Testis (tissue), 3 donors: ENCODE data around the gene SLC27A6. TPM values are rescaled to one million over a fixed set of nuclear protein-coding genes. Genes with fewer than 3 reads are reported as not detected.
"Not testable (repeated sequence)": the region's sequence is repeated elsewhere in the genome, so short reads cannot be mapped to it uniquely, and the experiment has no call there.

Experiments
- DNase-seq: peaks from one replicate; pipeline ENCODE4 v3.0.0-alpha.2; 2019
- H3K27ac ChIP-seq, 2 donors: fragments of 200-600 bp; sonication (generic); one replicate each; pipeline ENCODE4 v1.5.1; 2019
- H3K27me3 ChIP-seq: fragments of 200-600 bp; sonication (generic); one replicate; pipeline ENCODE4 v1.5.1; 2019
- H3K36me3 ChIP-seq: fragments of 200-600 bp; sonication (generic); one replicate; pipeline ENCODE4 v1.5.1; 2017; ENCODE audit warnings: low read depth; ENCODE audit errors: missing control alignments
- H3K4me1 ChIP-seq: fragments of 200-600 bp; sonication (generic); one replicate; pipeline ENCODE4 v1.5.1; 2019
- H3K4me3 ChIP-seq, 2 donors: fragments of 200-600 bp; sonication (generic); one replicate each; pipeline ENCODE4 v1.5.1; 2017 to 2019
- H3K9me3 ChIP-seq: fragments of 200-600 bp; sonication (generic); one replicate; pipeline ENCODE4 v1.5.1; 2017
- POLR2A ChIP-seq: fragments of 450-650 bp; IDR thresholded peaks from one replicate; pipeline ENCODE4 v1.6.1; 2017; ENCODE audit warnings: antibody characterized with exemption, mild to moderate bottlenecking, moderate library complexity
- WGBS, 2 donors: methylation state at CpG; one replicate each; pipeline ENCODE4 v1.1.5; 2018; 5-methylcytosine and 5-hydroxymethylcytosine counted together
- intact Hi-C: fragments of 100-400 bp; cut with DNase I; formaldehyde crosslinking; loops from one replicate; pipeline ENCODE4 v1.15.1; 2023; ENCODE audit warnings: low total_unique reads
- polyA plus RNA-seq: library from polyadenylated mRNA; stranded (reverse); fragments of 350-450 nt; fragmentation: Illumina TruSeq; extraction: RNeasy Lipid Tissue Mini Kit (QIAGEN cat#74804); gene quantifications from one replicate; pipeline ENCODE4 v1.2.3, GENCODE V29; 2014; ENCODE audit warnings: low read depth, low replicate concordance; ENCODE audit not compliant: insufficient read depth
- total RNA-seq, 2 donors: library from RNA; depleted of rRNA; stranded (reverse); fragments of >200 nt; gene quantifications; one replicate each; pipeline ENCODE4 v1.2.3, GENCODE V29; 2016
- TF ChIP-seq, protein P1 (sequence below), 3 experiments: fragments of 450-650 bp in 2 of 3; fragments of 200-600 bp in 1 of 3; sonication (generic) in 1 of 3; IDR thresholded peaks; one replicate each; pipeline ENCODE4 v1.5.1; 2016 to 2019; ENCODE audit warnings: antibody characterized with exemption in 3 of 3, mild to moderate bottlenecking in 2 of 3, moderate library complexity in 1 of 3

The SLC27A6 gene
- total and polyA plus RNA-seq, 3 donors from 2014 or later, result 6.1 to 36.4 (median 30.0) TPM

DNA sequence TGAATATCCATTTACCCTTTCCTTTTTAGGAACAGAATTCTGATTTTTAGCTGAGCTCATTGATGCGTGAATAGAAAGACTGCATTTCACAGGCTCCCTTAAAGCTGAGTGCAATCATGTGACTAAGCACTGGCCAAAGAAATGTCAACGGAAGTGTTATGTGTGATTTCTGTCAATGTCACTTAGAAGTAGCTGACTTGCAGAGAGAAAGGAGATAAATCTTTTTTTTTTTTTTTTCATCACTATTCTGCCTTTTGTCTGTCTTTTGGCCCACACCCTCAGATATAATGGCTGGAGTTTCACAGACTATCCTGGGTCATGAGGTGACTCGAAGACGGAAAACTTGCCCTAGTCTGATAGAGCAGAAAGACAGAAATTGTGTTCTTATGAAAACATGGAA is 39.3 kb upstream of the SLC27A6 start:
- TF ChIP-seq, protein P1, sequence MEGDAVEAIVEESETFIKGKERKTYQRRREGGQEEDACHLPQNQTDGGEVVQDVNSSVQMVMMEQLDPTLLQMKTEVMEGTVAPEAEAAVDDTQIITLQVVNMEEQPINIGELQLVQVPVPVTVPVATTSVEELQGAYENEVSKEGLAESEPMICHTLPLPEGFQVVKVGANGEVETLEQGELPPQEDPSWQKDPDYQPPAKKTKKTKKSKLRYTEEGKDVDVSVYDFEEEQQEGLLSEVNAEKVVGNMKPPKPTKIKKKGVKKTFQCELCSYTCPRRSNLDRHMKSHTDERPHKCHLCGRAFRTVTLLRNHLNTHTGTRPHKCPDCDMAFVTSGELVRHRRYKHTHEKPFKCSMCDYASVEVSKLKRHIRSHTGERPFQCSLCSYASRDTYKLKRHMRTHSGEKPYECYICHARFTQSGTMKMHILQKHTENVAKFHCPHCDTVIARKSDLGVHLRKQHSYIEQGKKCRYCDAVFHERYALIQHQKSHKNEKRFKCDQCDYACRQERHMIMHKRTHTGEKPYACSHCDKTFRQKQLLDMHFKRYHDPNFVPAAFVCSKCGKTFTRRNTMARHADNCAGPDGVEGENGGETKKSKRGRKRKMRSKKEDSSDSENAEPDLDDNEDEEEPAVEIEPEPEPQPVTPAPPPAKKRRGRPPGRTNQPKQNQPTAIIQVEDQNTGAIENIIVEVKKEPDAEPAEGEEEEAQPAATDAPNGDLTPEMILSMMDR (IDR thresholded peaks at IDR 0.05), result no peak
- 68 to 71% methylated on average over 4 of the region's 4 CpGs for WGBS, 2 donors
- no peaks in the 10 kb centered on the region for H3K4me1 ChIP-seq
- no peak overlapping the region for H3K4me3 ChIP-seq
- intact Hi-C loops, result no loop called here
- no peak for DNase-seq
- no peak overlapping the region for H3K27ac ChIP-seq
- no peaks in the 10 kb centered on the region for H3K27me3 ChIP-seq
- no peaks in the 10 kb centered on the region for H3K9me3 ChIP-seq
- H3K36me3 ChIP-seq, result no peaks in the 10 kb centered on the region

GRCh38 chr5:128927644-128928043 is 37.6 kb upstream of the SLC27A6 start:
- H3K36me3 ChIP-seq, result no peaks in the 10 kb centered on the region
- H3K9me3 ChIP-seq, result no peaks in the 10 kb centered on the region
- no peak overlapping the region for H3K27ac ChIP-seq
- no peaks in the 10 kb centered on the region for H3K4me1 ChIP-seq
- H3K27me3 ChIP-seq, result no peaks in the 10 kb centered on the region
- 68 to 69% methylated on average over 3 of the region's 3 CpGs for WGBS, 2 donors
- intact Hi-C loops, result no loop called here
- no peak for TF ChIP-seq POLR2A
- TF ChIP-seq, protein P1 (IDR thresholded peaks at IDR 0.05), result no peak
- H3K4me3 ChIP-seq, result no peak overlapping the region
- DNase-seq, result no peak

- intact Hi-C loops, H3K4me1 ChIP-seq, H3K9me3 ChIP-seq, DNase-seq, H3K27me3 ChIP-seq, H3K36me3 ChIP-seq, H3K27ac ChIP-seq, H3K4me3 ChIP-seq: not testable (repeated sequence)
- WGBS, 2 donors, result 60 to 68% methylated on average over 4 of the region's 4 CpGs
Measured at GRCh38 chr5:128932232-128932631, 33.1 kb upstream of the SLC27A6 start.

DNA sequence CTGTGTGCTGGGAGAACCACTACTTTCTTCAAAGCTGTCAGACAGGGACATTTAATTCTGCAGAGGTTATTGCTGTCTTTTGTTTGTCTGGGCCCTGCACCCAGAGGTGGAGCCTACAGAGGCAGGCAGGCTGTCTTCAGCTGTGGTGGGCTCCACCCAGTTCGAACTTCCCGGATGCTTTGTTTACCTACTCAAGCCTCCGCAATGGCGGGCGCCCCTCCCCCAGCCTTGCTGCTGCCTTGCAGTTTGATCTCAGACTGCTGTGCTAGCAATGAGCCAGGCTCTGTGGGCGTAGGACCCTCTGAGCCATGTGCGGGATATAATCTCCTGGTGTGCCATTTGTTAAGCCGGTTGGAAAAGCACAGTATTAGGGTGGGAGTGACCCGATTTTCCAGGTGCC is 22.2 kb upstream of the SLC27A6 start:
- H3K4me3 ChIP-seq, H3K27me3 ChIP-seq, DNase-seq, intact Hi-C loops, H3K27ac ChIP-seq, H3K9me3 ChIP-seq, H3K4me1 ChIP-seq, H3K36me3 ChIP-seq: not testable (repeated sequence)
- 87 to 95% methylated on average over 7 to 8 of the region's 9 CpGs for WGBS, 2 donors

DNA sequence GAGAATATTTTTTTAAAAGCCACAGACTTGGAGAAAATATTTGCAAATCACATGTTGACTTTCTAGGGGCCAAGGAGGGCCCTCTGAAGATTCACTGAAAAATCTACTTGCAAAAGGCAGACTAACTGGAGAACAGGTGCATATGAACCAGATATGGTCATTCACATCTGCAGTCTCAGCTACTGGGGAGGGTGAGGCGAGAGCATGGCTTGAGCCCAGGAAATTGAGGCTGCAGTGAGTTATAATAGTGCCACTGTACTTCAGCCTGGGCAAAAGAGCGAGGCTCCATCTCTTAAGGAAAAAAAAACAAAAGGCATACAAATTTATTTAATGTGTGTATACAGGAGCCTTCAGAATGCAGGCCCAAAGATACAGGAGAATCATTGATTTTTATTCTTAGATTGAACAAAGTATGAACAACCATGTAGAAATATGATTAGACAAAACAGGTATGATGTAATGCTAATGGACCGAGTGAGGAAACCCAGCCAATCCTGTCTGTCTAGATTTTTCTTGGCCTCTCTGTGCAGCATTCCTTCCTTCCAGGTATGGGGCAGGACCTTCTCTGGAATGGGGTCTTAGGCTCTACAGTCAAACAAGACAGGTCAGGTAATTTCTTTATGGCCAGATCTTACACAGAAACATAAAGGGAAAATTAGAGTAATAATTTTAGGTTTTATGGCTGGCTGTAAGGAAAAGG is 15.3 kb upstream of the SLC27A6 start:
- no peaks in the 10 kb centered on the region for H3K9me3 ChIP-seq
- H3K27ac ChIP-seq, result no peak overlapping the region
- no peaks in the 10 kb centered on the region for H3K27me3 ChIP-seq
- H3K36me3 ChIP-seq, result no peaks in the 10 kb centered on the region
- TF ChIP-seq, protein P1 (IDR thresholded peaks at IDR 0.05), result no peak
- TF ChIP-seq POLR2A, result no peak
- WGBS, 2 donors, result 84 to 85% methylated on average over 3 of the region's 3 CpGs
- H3K4me3 ChIP-seq, result no peak overlapping the region
- no peak for DNase-seq
- intact Hi-C loops, result no loop called here
- H3K4me1 ChIP-seq, result no peaks in the 10 kb centered on the region

DNA sequence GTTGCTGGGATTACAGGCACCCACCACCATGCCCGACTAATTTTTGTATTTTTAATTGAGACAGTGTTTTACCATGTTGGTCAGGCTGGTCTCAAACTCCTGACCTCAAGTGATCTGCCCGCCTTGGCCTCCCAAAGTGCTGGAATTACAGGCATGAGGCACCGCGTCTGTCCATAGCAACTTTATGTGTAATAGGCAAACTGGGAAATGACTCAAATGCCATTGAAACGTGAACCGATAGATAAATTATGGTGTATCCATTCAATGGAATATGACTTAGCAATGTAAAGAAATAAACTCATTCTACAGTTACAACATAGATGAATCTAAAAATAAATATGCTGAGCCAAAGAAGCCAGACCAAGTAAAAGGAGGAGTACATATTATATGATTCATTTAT is 14.0 kb upstream of the SLC27A6 start:
- H3K4me1 ChIP-seq, H3K9me3 ChIP-seq, H3K4me3 ChIP-seq, DNase-seq, H3K36me3 ChIP-seq, intact Hi-C loops, H3K27ac ChIP-seq, H3K27me3 ChIP-seq: not testable (repeated sequence)
- 88 to 93% methylated on average over 6 of the region's 6 CpGs for WGBS, 2 donors
